Activated naive CD8-positive, alpha-beta T cell treated with anti-CD3 and anti-CD28 coated beads, Interleukin-2, amount 50 U/mL, for 16 hours (primary cell): Measurements from ENCODE around the gene MRPL37.
"Not testable (repeated sequence)": the region's sequence is repeated elsewhere in the genome, so short reads cannot be mapped to it uniquely, and the experiment has no call there.

Experiments used
- DNase-seq: peaks from one replicate; pipeline ENCODE4 v3.0.0-alpha.2; 2020; ENCODE audit warnings: low read depth, low spot score

The MRPL37 gene

GRCh38 chr1:54199765-54200518, at the start of gene MRPL37, which contains the start of gene CYB5RL:
TSS of gene MRPL37 (plus strand) at chr1:54200167. CDS start at chr1:54200244, 77 bp downstream.
TSS of gene CYB5RL (minus strand) at chr1:54200030. CDS start at chr1:54195616, 4,414 bp downstream.
- peak; percentile 79 for DNase-seq

- no peak for DNase-seq
Measured at GRCh38 chr1:54151013-54151412, 49.0 kb upstream of the MRPL37 start.

- DNase-seq, result no peak
Measured at GRCh38 chr1:54152696-54153095, 47.3 kb upstream of the MRPL37 start, which contains the start of gene CDCP2. TSS of gene CDCP2 (minus strand) at chr1:54153000. CDS start at chr1:54152922, 78 bp downstream.

DNA sequence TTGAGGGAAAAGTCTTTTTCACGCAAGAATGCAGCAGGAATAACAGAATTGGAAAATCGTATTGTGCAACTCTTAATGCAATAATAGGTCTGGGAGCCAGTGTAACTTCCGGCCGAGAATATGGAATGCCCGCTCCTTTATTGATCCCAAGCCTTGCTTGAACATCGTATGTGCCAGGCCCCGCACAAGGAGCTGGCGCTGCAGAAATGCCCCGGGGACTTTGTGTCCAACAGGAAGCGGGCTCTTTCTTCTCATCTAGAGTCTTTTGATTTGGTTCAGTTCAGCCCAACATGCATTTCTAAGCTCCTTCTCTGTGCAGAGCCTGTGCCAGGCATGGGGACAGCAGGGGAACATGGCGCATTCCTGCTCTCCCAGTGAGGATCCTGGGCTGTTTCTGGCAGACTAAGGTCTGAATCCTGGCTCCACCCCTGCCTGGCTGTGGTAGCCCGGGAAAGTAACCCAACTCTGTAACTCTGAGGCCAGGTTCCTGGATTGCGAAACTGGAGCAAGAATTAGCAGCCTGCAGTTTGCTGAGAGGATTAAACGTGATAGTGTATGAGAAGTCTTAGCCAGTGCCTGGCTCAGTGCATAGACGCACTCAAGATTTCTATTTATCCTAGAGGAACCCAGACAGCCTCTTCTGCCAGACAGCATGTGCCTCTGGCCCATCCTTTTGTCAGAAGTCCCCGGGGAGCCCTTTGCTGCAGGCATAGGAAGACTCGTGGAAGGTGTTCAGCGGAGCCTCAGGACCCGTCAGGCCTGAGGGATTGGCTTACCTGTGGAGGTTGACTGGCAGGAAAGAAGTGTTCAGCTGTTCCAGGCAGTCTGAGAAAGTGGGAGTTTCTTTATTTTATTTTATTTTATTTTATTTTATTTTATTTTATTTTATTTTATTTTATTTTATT, 46.2 kb upstream of the MRPL37 start:
- no peak for DNase-seq

DNA sequence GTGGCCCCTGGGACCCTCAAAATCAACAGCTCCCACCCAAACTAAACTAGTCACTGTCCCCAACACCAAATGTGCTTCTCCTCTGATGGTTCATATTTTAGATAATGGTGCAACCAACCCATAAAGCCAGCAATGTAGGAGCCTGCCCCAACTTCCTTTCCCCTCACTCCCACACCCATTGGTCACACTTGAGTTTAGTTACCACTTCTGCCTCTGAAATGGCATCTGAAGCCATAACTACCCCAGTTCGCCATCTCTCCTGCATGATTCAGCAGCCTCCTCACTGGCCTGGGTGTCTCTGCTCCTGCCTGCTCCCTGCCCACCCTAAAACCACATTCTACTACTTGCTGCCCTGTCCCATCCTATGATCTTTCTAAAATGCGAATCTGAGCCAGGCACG, 43.8 kb upstream of the MRPL37 start:
- no peak for DNase-seq

GRCh38 chr1:54156986-54157385, 43.0 kb upstream of the MRPL37 start:
- DNase-seq, result no peak

DNA sequence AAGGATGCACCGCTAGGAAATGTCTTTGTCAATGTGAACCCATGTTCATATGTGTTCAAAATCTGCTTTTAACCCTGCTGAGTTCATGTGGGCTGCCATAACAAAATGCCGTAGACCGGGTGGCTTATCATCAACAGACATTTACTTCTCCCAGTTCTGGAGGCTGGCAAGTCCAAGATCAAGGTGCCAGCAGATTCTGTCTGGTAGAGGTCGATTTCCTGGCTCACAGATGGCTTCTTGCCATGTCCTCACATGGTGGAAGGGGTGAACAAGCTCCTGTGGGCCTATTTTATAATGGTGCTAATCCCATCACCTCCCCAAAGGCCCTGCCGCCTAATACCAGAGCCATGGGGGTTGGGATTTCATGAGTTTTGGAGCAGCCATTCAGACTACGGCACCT, 42.6 kb upstream of the MRPL37 start:
- no peak for DNase-seq

- DNase-seq, result no peak
Measured at GRCh38 chr1:54158071-54158470, 41.9 kb upstream of the MRPL37 start.

DNA sequence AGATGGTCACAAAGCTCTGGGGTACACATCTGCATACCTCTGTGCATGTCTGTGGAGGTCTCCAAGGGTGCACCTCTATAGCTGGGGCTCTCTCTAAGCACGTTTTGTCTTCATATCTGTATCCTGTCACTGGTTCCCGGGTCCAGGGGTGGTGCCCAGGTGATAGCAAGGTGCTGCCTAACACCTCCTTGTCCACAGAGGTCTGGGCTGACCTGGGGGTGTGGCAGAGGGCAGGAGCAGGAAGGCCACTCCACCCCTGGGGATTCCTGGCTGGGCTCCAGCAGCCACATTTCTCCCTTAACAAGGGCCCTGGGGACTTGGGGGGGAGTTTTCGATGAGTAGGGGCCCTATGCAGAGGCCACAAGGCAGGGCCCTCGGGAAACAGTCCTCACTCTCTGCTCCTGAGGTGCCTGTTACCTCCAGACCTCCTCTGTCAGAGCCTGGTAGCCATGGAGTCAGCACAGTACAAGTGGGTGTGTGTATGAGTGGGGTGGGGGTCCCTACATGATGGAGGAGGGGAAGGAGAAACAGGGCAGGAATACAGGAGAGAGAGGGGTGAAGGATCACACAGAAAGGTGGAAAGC, 40.1 kb upstream of the MRPL37 start:
- DNase-seq, result no peak

GRCh38 chr1:54160351-54160750, 39.6 kb upstream of the MRPL37 start:
- no peak for DNase-seq

GRCh38 chr1:54161495-54162168, 38.3 kb upstream of the MRPL37 start:
- DNase-seq, result no peak

DNA sequence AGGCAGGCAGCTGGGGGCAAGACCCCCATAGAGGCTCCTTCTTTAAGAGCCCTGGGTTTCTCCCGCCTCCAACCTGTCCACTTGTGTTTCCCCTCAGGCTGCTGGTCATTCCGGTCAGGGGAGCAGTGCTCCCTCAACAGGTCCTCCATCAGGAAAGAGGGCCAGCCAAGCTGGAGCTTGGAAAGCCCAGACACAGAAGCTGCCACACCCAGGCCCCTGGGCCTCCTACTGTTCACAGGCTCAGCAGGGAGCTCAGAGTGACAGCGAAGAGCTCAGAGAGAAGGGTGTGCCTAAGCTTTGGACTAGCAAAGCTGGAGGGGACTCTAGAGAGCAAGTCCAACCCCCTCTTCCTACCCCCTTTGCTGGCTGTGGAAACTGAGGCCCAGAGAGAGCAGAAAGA, 36.9 kb upstream of the MRPL37 start:
- no peak for DNase-seq

DNA sequence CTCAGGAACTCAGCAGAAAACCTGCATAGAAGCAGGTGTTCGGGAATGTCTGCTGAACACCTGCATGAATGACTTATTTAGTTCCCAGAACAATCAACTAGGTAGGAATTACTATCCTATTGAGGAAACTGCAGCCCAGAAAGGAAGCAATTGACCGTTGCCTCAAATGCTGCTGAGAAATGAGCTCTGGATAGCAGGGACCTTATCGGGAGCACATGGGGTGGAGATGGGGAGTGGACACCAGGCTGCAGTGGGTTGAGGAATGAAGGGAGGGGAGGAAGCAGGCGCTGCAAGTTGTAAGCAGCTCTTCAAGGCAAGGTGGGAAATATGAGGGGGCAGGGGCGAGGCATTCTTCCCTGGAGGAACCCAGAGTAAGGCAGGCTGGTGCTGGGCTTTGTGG, 36.4 kb upstream of the MRPL37 start:
- no peak for DNase-seq

GRCh38 chr1:54165146-54165545, 34.8 kb upstream of the MRPL37 start:
- DNase-seq, result no peak

DNA sequence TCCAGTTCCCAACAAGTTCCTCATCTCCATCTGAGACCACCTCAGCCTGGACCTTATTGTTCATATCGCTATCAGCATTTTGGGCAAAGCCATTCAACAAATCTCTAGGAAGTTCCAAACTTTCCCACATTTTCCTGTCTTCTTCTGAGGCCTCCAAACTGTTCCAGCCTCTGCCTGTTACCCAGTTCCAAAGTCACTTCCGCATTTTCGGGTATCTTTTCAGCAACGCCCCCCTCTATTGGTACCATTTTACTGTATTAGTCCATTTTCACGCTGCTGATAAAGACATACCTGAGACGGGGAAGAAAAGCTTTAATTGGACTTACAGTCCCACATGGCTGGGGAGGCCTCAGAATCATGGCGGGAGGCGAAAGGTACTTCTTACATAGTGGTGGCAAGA, 33.6 kb upstream of the MRPL37 start:
- DNase-seq, result not testable (repeated sequence)

DNA sequence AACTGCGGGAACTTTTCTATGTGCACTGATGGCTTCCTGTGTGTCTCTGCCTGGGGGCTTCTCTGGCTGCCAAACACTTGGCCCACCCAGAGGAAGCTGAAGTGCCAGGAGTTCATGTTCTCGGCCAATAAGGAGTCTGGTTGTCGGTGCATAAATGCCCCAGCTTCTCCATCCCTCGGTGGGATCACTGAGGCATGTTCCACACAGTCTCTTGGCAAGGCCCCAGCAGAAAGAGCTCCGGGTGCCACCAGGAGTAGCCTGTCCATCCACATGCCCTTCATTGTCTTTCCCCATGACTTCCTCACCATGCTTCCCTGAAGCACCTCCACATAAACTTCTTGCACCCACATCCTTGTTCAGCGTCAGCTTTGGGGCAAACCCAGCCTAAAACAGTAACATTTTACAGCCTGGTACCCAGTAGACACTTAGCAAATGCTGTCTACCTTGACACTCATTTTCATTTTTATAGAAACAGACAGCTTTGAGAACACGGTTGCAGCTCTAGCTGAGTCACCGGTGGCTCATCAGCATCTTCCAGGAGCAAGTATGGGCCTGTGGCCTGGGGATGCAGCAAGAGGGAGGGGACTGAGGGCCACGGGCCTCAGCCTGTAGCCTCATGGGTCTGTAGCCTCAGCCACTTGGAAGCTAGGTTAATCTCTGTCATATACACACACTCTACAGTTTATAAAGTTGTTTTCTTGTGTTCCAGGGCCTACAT, 32.4 kb upstream of the MRPL37 start:
- DNase-seq, result no peak

GRCh38 chr1:54168206-54168965, 31.6 kb upstream of the MRPL37 start:
- no peak for DNase-seq

DNA sequence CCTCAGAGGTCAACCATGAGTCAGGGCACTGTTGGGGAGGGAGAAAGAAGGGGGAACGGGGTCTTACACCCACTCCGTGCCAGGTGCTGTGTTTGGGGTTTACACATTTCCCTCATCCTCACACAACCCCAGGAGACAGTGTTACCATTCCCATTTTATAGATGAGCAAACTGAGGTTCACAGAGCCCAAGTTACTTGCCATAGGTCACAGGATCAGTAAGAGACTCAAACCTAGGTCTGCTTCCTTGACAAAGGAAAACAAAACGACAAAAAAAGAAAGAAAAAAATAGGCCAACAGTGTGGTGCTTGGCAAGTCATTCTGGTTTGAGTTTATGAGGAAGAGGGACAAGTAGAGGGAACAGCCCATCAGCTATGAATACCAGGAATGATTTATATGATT, 30.9 kb upstream of the MRPL37 start:
- DNase-seq, result no peak

DNA sequence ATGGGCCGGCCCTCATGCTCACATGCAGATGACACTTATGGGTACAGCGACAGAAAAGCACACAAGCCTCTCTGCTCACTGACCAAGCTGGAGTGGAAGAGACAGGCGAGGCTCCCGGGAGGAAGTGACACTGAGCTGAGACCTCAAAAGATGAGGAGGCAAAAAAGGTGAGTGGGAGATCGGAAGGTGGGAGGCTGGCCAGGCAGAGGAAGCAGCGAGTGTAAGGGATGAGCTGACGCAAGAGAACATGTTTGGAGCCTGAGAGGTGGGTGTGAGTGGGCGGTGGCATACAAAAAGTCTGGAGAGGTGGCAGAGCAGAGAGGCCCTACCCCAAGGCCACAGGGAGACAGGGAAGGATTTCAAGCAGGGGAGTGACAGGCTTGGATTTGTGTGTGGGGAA, 29.0 kb upstream of the MRPL37 start:
- no peak for DNase-seq

DNA sequence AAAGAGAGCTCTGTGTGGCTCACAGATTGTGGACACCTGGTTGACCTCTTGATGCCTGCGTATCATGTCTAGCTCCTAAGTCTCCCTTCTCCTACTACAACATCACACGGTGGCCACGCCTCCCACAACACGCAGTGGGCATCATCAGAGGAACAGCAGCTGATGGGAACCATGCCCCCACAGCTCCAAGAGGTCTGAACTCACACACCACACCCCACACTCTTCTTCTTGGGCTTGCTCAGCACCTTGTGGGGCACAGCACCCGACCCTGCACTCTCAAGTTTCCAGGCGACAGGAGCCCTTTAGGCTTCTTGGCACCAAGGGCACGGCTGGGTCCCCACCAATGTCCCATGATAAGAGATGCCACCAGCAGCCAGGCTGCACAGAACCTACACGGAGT, 28.4 kb upstream of the MRPL37 start:
- DNase-seq, result no peak
